ENCODE results near the gene STRIP1. TPM values are rescaled to one million over a fixed set of nuclear protein-coding genes. Genes with fewer than 3 reads are reported as not detected.

STRIP1 gene
- total RNA-seq, 1 experiment from 2014 or later, result 41.0 TPM

- no peak for DNase-seq
- H3K27me3 ChIP-seq, result no peaks in the 10 kb centered on the region
- peaks cover 47% of the 10 kb centered on the region for H3K36me3 ChIP-seq
- H3K4me3 ChIP-seq, result peak overlapping the region; percentile 85
- H3K9me3 ChIP-seq, result no peaks in the 10 kb centered on the region
Measured at GRCh38 chr1:110035236-110035752, 870 bp downstream of the STRIP1 start.

GRCh38 chr1:110038271-110038670 is 3.8 kb downstream of the STRIP1 start:
- no peak overlapping the region for H3K4me3 ChIP-seq
- DNase-seq, result no peak
- no peaks in the 10 kb centered on the region for H3K9me3 ChIP-seq
- H3K36me3 ChIP-seq, result peaks cover 77% of the 10 kb centered on the region
- H3K27me3 ChIP-seq, result no peaks in the 10 kb centered on the region

- DNase-seq, result no peak
- H3K4me3 ChIP-seq, result no peak overlapping the region
- no peaks in the 10 kb centered on the region for H3K27me3 ChIP-seq
- peaks cover 91% of the 10 kb centered on the region for H3K36me3 ChIP-seq
- H3K9me3 ChIP-seq, result no peaks in the 10 kb centered on the region
Measured at GRCh38 chr1:110039641-110040040, 5.2 kb downstream of the STRIP1 start.

DNA sequence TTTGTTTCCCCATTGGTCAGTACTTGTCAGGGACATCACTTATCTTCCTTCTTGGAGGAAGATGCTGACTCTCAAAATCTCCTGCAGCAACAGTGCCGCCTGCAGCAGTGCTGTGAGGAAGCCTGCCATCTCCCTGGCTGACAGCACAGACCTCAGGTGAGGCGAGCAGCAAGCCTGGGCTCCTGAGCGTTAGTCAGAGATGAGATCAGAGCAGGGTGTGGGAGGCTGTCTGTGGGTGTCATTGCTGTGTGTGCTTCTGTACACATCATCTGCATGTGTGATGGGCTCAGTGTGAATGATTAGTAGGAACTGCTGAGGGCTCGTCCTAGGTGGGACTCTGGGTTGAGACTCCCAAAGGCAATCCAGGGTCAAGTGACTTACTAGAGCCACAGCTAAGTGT is 6.1 kb downstream of the STRIP1 start:
- Histone ChIP-seq H3K9me3 (no peaks in the 10 kb centered on the region), H3K36me3 (peaks cover 98% of the 10 kb centered on the region), H3K27me3 (no peaks in the 10 kb centered on the region), H3K4me3 (no peak overlapping the region)
- DNase-seq, result no peak

DNA sequence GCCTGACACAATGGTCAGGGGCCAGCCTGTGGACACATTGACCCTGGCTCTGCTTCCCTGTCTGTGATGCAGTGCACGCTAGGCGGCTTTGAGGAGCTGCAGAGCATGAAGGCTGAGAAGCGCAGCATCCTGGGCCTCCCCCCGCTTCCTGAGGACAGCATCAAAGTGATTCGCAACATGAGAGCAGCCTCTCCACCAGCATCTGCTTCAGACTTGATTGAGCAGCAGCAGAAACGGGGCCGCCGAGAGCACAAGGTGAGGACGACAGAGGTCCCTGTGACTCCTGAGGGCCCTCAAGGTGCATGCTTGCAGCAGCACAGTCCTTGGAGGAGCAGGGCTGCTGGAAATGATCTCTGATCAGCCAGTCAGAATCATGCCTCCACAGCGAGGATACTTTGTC is 8.6 kb downstream of the STRIP1 start:
- Histone ChIP-seq H3K9me3 (no peaks in the 10 kb centered on the region), H3K4me3 (no peak overlapping the region), H3K27me3 (no peaks in the 10 kb centered on the region), H3K36me3 (peaks cover 98% of the 10 kb centered on the region)
- no peak for DNase-seq

- Histone ChIP-seq H3K9me3 (no peaks in the 10 kb centered on the region), H3K36me3 (peaks cover 98% of the 10 kb centered on the region), H3K4me3 (no peak overlapping the region), H3K27me3 (no peaks in the 10 kb centered on the region)
- no peak for DNase-seq
Measured at GRCh38 chr1:110047463-110047862, 13.0 kb downstream of the STRIP1 start.

DNA sequence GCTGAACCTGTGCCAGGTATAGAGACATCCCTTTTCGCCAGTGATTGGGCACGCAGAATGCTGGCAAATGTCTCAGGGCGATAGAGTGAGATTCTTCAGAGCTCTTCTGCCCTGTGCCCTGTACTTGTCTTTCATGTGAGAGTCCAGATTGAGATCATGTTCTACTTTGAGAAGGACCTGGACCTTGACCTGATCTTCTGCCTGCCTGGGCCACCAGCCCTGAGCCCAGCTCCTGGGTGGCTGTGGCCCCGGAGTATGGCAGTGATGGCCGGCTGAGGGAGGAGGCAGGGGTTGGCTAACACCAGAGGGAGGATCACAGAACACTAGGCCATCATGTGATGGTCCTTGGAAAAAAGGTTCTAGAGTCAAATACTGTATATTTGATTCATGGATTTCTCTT is 13.8 kb downstream of the STRIP1 start:
- no peak for DNase-seq
- Histone ChIP-seq H3K27me3 (no peaks in the 10 kb centered on the region), H3K36me3 (peaks cover 98% of the 10 kb centered on the region)

GRCh38 chr1:110048923-110049601 is 14.6 kb downstream of the STRIP1 start:
- no peak for DNase-seq
- Histone ChIP-seq H3K4me3 (no peak overlapping the region), H3K36me3 (peaks cover 98% of the 10 kb centered on the region), H3K27me3 (no peaks in the 10 kb centered on the region), H3K9me3 (no peaks in the 10 kb centered on the region)

More for the DNA sequence above, 13.8 kb downstream of the STRIP1 start:
- Histone ChIP-seq H3K4me3 (no peak overlapping the region), H3K9me3 (no peaks in the 10 kb centered on the region)

- Histone ChIP-seq H3K9me3 (no peaks in the 10 kb centered on the region), H3K27me3 (no peaks in the 10 kb centered on the region), H3K36me3 (peaks cover 98% of the 10 kb centered on the region), H3K4me3 (no peak overlapping the region)
- no peak for DNase-seq
Measured at GRCh38 chr1:110049801-110050601, 15.6 kb downstream of the STRIP1 start.

DNA sequence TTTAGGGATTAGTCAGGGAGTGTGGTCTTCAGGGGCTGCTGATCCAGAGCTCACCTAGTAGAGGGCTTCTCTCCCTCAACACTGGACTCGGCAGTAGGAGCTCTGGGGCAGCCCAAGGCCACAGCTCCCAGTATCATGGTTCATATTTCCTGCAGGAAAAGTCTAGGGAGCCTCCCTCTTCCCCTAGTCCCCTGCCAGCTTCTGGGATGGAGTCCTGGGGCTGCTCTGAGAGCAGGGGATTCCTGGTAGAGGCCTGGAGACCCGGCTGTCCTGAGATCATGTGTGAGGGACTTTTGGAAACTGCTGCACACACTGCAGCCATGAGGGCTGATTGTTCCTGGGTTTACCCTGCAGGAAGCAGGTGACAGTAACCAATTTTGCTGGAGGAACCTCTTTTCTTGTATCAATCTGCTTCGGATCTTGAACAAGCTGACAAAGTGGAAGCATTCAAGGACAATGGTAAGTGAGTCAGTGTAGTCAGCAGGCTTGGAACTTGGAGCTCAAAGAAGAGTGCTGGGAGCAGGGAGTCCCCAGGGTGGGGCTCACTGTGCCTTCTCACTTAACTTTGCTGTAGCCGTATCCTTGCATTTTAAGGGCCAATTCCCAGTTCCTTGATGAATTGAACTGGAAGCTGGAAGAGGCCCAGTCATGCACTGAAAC is 16.3 kb downstream of the STRIP1 start:
- Histone ChIP-seq H3K9me3 (no peaks in the 10 kb centered on the region), H3K27me3 (no peaks in the 10 kb centered on the region), H3K36me3 (peaks cover 98% of the 10 kb centered on the region), H3K4me3 (no peak overlapping the region)
- no peak for DNase-seq

DNA sequence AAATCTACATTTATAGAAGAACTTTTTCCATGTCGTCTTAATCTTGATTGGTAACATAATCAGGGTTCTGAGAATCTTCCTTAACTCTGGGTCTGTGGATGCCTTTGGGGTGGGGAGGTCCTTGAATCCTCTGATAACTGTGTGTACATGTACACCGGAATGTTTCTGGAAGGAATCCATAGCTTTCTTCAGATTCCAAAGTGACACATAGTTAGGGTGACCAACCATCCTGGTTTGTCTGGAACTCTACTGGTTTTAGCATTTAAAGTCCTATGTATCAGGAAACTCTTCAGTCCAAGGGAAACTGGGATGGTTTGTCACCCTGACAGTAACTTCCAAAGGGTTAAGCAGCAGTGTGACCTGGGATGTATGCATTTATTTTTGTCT is 16.8 kb downstream of the STRIP1 start:
- no peak overlapping the region for H3K4me3 ChIP-seq
- no peak for DNase-seq
- H3K9me3 ChIP-seq, result no peaks in the 10 kb centered on the region
- H3K36me3 ChIP-seq, result peaks cover 97% of the 10 kb centered on the region
- H3K27me3 ChIP-seq, result no peaks in the 10 kb centered on the region

DNA sequence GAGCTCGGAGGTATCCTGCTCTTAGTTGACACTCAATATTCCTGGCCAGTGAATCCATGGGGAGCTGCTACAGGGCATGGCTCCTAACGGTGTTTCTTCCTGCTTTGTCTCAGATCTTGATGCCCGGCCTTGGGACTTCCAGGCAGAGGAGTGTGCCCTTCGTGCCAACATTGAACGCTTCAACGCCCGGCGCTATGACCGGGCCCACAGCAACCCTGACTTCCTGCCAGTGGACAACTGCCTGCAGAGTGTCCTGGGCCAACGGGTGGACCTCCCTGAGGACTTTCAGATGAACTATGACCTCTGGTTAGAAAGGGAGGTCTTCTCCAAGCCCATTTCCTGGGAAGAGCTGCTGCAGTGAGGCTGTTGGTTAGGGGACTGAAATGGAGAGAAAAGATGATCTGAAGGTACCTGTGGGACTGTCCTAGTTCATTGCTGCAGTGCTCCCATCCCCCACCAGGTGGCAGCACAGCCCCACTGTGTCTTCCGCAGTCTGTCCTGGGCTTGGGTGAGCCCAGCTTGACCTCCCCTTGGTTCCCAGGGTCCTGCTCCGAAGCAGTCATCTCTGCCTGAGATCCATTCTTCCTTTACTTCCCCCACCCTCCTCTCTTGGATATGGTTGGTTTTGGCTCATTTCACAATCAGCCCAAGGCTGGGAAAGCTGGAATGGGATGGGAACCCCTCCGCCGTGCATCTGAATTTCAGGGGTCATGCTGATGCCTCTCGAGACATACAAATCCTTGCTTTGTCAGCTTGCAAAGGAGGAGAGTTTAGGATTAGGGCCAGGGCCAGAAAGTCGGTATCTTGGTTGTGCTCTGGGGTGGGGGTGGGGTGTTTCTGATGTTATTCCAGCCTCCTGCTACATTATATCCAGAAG is 19.4 kb downstream of the STRIP1 start:
- peaks cover 91% of the 10 kb centered on the region for H3K36me3 ChIP-seq
- no peaks in the 10 kb centered on the region for H3K9me3 ChIP-seq
- H3K4me3 ChIP-seq, result no peak overlapping the region
- no peaks in the 10 kb centered on the region for H3K27me3 ChIP-seq
- DNase-seq, result peak; percentile 63

GRCh38 chr1:110055493-110056284 is 21.3 kb downstream of the STRIP1 start:
- no peak overlapping the region for H3K4me3 ChIP-seq
- DNase-seq, result no peak
- H3K36me3 ChIP-seq, result peaks cover 88% of the 10 kb centered on the region
- no peaks in the 10 kb centered on the region for H3K9me3 ChIP-seq
- H3K27me3 ChIP-seq, result no peaks in the 10 kb centered on the region

DNA sequence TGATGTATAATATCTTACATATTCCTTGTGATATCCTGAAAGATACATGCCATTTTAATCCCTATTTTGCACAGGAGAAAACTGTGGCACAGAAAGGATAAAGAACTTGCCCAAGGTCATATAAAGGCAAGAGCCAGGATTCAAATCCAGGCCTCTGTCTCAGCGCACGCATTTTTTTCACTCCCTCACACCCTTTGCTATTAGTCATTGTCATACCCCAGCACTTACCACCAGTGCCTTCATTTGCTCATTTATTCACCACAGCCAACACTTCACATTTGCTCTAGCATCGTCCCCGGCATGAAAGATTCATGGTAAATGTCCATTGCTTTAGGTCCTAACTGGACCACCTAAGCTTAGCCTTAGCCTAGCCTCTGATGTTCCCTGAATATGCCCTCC is 21.9 kb downstream of the STRIP1 start:
- peak; percentile 51 for DNase-seq
- H3K27me3 ChIP-seq, result no peaks in the 10 kb centered on the region
- peaks cover 88% of the 10 kb centered on the region for H3K36me3 ChIP-seq
- H3K9me3 ChIP-seq, result no peaks in the 10 kb centered on the region
- H3K4me3 ChIP-seq, result no peak overlapping the region

- no peaks in the 10 kb centered on the region for H3K9me3 ChIP-seq
- peak; percentile 89 for DNase-seq
- H3K27me3 ChIP-seq, result no peaks in the 10 kb centered on the region
- H3K4me3 ChIP-seq, result no peak overlapping the region
- peaks cover 88% of the 10 kb centered on the region for H3K36me3 ChIP-seq
Measured at GRCh38 chr1:110056776-110057175, 22.4 kb downstream of the STRIP1 start.

All from MG63 (cell line).